HepG2 (cell line): Measurements from ENCODE around the gene AHCTF1. TPM values are rescaled to one million over a fixed set of nuclear protein-coding genes. Genes with fewer than 3 reads are reported as not detected.

Experiments used
- AHR ChIP-seq: IDR thresholded peaks from 2 replicates; pipeline ENCODE4 v1.6.1; 2018; ENCODE audit warnings: missing genetic modification reagents, missing compliant biosample characterization
- DNMT3B ChIP-seq: conservative IDR thresholded peaks from 2 replicates; pipeline ENCODE4 v1.6.1; 2016; ENCODE audit warnings: missing biosample characterization, control low read depth
- ELF4 ChIP-seq: sonication (generic); formaldehyde crosslinking; IDR thresholded peaks from 2 replicates; pipeline ENCODE4 v1.5.0; 2020; ENCODE audit warnings: missing genetic modification reagents, mild to moderate bottlenecking, moderate library complexity, borderline replicate concordance
- HNRNPLL ChIP-seq: fragments of 200-400 bp; formaldehyde crosslinking; IDR thresholded peaks from 2 replicates; pipeline ENCODE4 v1.6.1; 2017; ENCODE audit warnings: mild to moderate bottlenecking, low read depth, low read length; ENCODE audit not compliant: poor library complexity, severe bottlenecking
- KMT2B ChIP-seq: IDR thresholded peaks from 2 replicates; pipeline ENCODE4 v1.6.1; 2016; ENCODE audit warnings: missing genetic modification reagents, missing compliant biosample characterization
- MIER2 ChIP-seq: IDR thresholded peaks from 2 replicates; pipeline ENCODE4 v1.6.1; 2016; ENCODE audit warnings: missing biosample characterization, missing genetic modification reagents
- MIXL1 ChIP-seq: IDR thresholded peaks from 2 replicates; pipeline ENCODE4 v1.6.1; 2016
- MTF1 ChIP-seq: sonication (generic); formaldehyde crosslinking; IDR thresholded peaks from 2 replicates; pipeline ENCODE4 v1.5.0; 2020; ENCODE audit warnings: missing genetic modification reagents
- PAF1 ChIP-seq: IDR thresholded peaks from 2 replicates; pipeline ENCODE4 v1.6.1; 2016; ENCODE audit warnings: missing genetic modification reagents, missing compliant biosample characterization
- SIX4 ChIP-seq: sonication (generic); formaldehyde crosslinking; IDR thresholded peaks from 2 replicates; pipeline ENCODE4 v1.4.0; 2020; ENCODE audit warnings: missing genetic modification reagents
- STAT5B ChIP-seq: sonication (generic); formaldehyde crosslinking; IDR thresholded peaks from 2 replicates; pipeline ENCODE4 v1.4.0; 2020; ENCODE audit warnings: missing genetic modification reagents
- TCF7L2 ChIP-seq: IDR thresholded peaks from 2 replicates; pipeline ENCODE4 v1.6.1; 2011; ENCODE audit warnings: mild to moderate bottlenecking, low read depth, low read length, moderate library complexity
- THRA ChIP-seq: sonication (generic); formaldehyde crosslinking; IDR thresholded peaks from 2 replicates; pipeline ENCODE4 v1.4.0; 2020; ENCODE audit warnings: missing genetic modification reagents, borderline replicate concordance
- ZNF160 ChIP-seq: sonication (generic); formaldehyde crosslinking; IDR thresholded peaks from 2 replicates; pipeline ENCODE4 v1.8.0; 2022; ENCODE audit warnings: mild to moderate bottlenecking, inconsistent platforms, missing genetic modification reagents
- ZNF263 ChIP-seq: sonication (generic); formaldehyde crosslinking; IDR thresholded peaks from 2 replicates; pipeline ENCODE4 v1.4.0; 2020; ENCODE audit warnings: missing genetic modification reagents
- ZNF329 ChIP-seq: sonication (generic); formaldehyde crosslinking; IDR thresholded peaks from 2 replicates; pipeline ENCODE4 v1.9.0; 2021; ENCODE audit warnings: low read depth, mild to moderate bottlenecking, missing genetic modification reagents
- ZNF547 ChIP-seq: sonication (generic); formaldehyde crosslinking; IDR thresholded peaks from 2 replicates; pipeline ENCODE4 v1.5.1; 2020; ENCODE audit warnings: mild to moderate bottlenecking, missing genetic modification reagents
- ZNF549 ChIP-seq: sonication (generic); formaldehyde crosslinking; IDR thresholded peaks from 2 replicates; pipeline ENCODE4 v1.5.0; 2020; ENCODE audit warnings: missing genetic modification reagents
- ZSCAN5A ChIP-seq: sonication (generic); formaldehyde crosslinking; IDR thresholded peaks from 2 replicates; pipeline ENCODE4 v1.8.0; 2022; ENCODE audit warnings: mild to moderate bottlenecking, missing genetic modification reagents, borderline replicate concordance
- polyA plus RNA-seq, 8 experiments: library from polyadenylated mRNA; depleted of rRNA in 3 of 8; stranded (reverse) in 7 of 8; unstranded in 1 of 8; fragments of >200 nt; fragmentation: Illumina TruSeq in 4 of 8; extraction: Trizol in 4 of 8; gene quantifications; 2 replicates each; pipeline versions ENCODE4 v1.2.1 to v1.2.3, GENCODE V29; 2011 to 2016; ENCODE audit warnings: low read depth in 4 of 8, missing spikeins in 1 of 8, mixed read lengths in 1 of 8; ENCODE audit not compliant: insufficient read depth in 1 of 8
- total RNA-seq, 5 experiments: library from RNA; depleted of rRNA; stranded (reverse); fragments of >200 nt; fragmentation: Illumina TruSeq; extraction: Trizol; gene quantifications; 2 replicates each; pipeline ENCODE4 v1.2.3, GENCODE V29; 2016; ENCODE audit warnings: low read depth in 1 of 5
- TF ChIP-seq, protein P1 (sequence below): sonication (generic); formaldehyde crosslinking; conservative IDR thresholded peaks from 2 replicates; pipeline ENCODE4 v1.4.0; 2020; ENCODE audit warnings: mild to moderate bottlenecking, missing genetic modification reagents, moderate library complexity
- TF ChIP-seq, protein P2 (sequence below), 2 experiments: IDR thresholded peaks; 2 replicates each; pipeline ENCODE4 v1.6.1; 2011 to 2012; ENCODE audit warnings: low read length in 2 of 2, borderline replicate concordance in 1 of 2, low read depth in 1 of 2, mild to moderate bottlenecking in 1 of 2, moderate library complexity in 1 of 2

AHCTF1 gene
- total and polyA plus RNA-seq, 2 of the 13 experiments (the other 11 are each of a cell fraction or from before 2014, with no cell fraction given) = 16.6 to 45.9 TPM

GRCh38 chr1:246930830-246931548 is 759 bp downstream of the AHCTF1 start (continued):
- TF ChIP-seq THRA = 0 out of 2 replicates have a peak, but pooled peaks have one; percentile 41
- TF ChIP-seq, protein P1, sequence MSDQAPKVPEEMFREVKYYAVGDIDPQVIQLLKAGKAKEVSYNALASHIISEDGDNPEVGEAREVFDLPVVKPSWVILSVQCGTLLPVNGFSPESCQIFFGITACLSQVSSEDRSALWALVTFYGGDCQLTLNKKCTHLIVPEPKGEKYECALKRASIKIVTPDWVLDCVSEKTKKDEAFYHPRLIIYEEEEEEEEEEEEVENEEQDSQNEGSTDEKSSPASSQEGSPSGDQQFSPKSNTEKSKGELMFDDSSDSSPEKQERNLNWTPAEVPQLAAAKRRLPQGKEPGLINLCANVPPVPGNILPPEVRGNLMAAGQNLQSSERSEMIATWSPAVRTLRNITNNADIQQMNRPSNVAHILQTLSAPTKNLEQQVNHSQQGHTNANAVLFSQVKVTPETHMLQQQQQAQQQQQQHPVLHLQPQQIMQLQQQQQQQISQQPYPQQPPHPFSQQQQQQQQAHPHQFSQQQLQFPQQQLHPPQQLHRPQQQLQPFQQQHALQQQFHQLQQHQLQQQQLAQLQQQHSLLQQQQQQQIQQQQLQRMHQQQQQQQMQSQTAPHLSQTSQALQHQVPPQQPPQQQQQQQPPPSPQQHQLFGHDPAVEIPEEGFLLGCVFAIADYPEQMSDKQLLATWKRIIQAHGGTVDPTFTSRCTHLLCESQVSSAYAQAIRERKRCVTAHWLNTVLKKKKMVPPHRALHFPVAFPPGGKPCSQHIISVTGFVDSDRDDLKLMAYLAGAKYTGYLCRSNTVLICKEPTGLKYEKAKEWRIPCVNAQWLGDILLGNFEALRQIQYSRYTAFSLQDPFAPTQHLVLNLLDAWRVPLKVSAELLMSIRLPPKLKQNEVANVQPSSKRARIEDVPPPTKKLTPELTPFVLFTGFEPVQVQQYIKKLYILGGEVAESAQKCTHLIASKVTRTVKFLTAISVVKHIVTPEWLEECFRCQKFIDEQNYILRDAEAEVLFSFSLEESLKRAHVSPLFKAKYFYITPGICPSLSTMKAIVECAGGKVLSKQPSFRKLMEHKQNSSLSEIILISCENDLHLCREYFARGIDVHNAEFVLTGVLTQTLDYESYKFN (CRISPR knock-in tag) = no peak
- no peak for TF ChIP-seq ZNF160 (CRISPR knock-in tag)
- no peak for TF ChIP-seq HNRNPLL
- TF ChIP-seq DNMT3B = no peak
- TF ChIP-seq MTF1 (CRISPR knock-in tag) = no peak
- no peak for TF ChIP-seq TCF7L2
- TF ChIP-seq ZNF263 (CRISPR knock-in tag) = peak; percentile 30; the same call in 1 of the 2 replicates
- TF ChIP-seq KMT2B = peak; percentile 33; the same call in 1 of the 2 replicates
- no peak for TF ChIP-seq MIXL1 (CRISPR knock-in tag)
- TF ChIP-seq ZNF547 (CRISPR knock-in tag) = no peak
- no peak for TF ChIP-seq ELF4 (CRISPR knock-in tag)
- TF ChIP-seq ZNF549 (CRISPR knock-in tag) = no peak
- TF ChIP-seq, protein P2, sequence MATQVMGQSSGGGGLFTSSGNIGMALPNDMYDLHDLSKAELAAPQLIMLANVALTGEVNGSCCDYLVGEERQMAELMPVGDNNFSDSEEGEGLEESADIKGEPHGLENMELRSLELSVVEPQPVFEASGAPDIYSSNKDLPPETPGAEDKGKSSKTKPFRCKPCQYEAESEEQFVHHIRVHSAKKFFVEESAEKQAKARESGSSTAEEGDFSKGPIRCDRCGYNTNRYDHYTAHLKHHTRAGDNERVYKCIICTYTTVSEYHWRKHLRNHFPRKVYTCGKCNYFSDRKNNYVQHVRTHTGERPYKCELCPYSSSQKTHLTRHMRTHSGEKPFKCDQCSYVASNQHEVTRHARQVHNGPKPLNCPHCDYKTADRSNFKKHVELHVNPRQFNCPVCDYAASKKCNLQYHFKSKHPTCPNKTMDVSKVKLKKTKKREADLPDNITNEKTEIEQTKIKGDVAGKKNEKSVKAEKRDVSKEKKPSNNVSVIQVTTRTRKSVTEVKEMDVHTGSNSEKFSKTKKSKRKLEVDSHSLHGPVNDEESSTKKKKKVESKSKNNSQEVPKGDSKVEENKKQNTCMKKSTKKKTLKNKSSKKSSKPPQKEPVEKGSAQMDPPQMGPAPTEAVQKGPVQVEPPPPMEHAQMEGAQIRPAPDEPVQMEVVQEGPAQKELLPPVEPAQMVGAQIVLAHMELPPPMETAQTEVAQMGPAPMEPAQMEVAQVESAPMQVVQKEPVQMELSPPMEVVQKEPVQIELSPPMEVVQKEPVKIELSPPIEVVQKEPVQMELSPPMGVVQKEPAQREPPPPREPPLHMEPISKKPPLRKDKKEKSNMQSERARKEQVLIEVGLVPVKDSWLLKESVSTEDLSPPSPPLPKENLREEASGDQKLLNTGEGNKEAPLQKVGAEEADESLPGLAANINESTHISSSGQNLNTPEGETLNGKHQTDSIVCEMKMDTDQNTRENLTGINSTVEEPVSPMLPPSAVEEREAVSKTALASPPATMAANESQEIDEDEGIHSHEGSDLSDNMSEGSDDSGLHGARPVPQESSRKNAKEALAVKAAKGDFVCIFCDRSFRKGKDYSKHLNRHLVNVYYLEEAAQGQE (IDR thresholded peaks at IDR 0.05; ENCODE audit: borderline replicate concordance in 1 of 2, low read depth in 1 of 2, low read length in 2 of 2) = no peak; a peak in 1 of 4 replicates
- peak; percentile 80; the same call in 1 of the 2 replicates for TF ChIP-seq AHR (CRISPR knock-in tag)
- no peak for TF ChIP-seq MIER2 (CRISPR knock-in tag)
- 0 out of 2 replicates have a peak, but pooled peaks have one; percentile 28 for TF ChIP-seq STAT5B (CRISPR knock-in tag)
- no peak for TF ChIP-seq PAF1 (CRISPR knock-in tag)
- TF ChIP-seq ZSCAN5A = no peak
- no peak for TF ChIP-seq SIX4 (CRISPR knock-in tag)
- TF ChIP-seq ZNF329 (CRISPR knock-in tag) = 0 out of 2 replicates have a peak, but pooled peaks have one; percentile 19
